Fibroblast of lung (primary cell): ENCODE results near the gene OTOS. TPM values are rescaled to one million over a fixed set of nuclear protein-coding genes. Genes with fewer than 3 reads are reported as not detected.

Source experiments
- DNase-seq, 2 donors: peaks; one replicate each; pipeline versions ENCODE4 v3.0.0 to v3.0.0-alpha.2; 2010; ENCODE audit warnings: low read depth in 2 of 2
- H2AFZ ChIP-seq: 2 replicates; pipeline ENCODE4 v1.5.1; 2012; ENCODE audit warnings: low read length, control low read depth, inconsistent platforms
- H3K27ac ChIP-seq: 2 replicates; pipeline ENCODE4 v1.5.1; 2011; ENCODE audit warnings: low read length, control low read depth; ENCODE audit not compliant: insufficient read depth
- H3K27me3 ChIP-seq: 2 replicates; pipeline ENCODE4 v1.5.1; 2011; ENCODE audit warnings: mild to moderate bottlenecking, low read length; ENCODE audit not compliant: control insufficient read depth, insufficient read depth
- H3K36me3 ChIP-seq: 2 replicates; pipeline ENCODE4 v1.5.1; 2011; ENCODE audit warnings: low read length; ENCODE audit not compliant: control insufficient read depth, insufficient read depth
- H3K4me1 ChIP-seq: 2 replicates; pipeline ENCODE4 v1.5.1; 2011; ENCODE audit warnings: low read length; ENCODE audit not compliant: control insufficient read depth, insufficient read depth; ENCODE audit errors: extremely low read depth
- H3K4me2 ChIP-seq: 2 replicates; pipeline ENCODE4 v1.5.1; 2011; ENCODE audit warnings: low read length, control low read depth; ENCODE audit not compliant: insufficient read depth; ENCODE audit errors: extremely low read depth
- H3K4me3 ChIP-seq, 4 experiments: fragments of 200-600 bp in 1 of 4; sonication (generic) in 1 of 4; replicated peaks in 1 of 4; 2 replicates each; pipeline ENCODE4 v1.5.1; 2011 to 2016; ENCODE audit warnings: low read length in 4 of 4, low read depth in 3 of 4, mild to moderate bottlenecking in 3 of 4, control low read depth in 2 of 4, inconsistent platforms in 1 of 4, mixed read lengths in 1 of 4; ENCODE audit not compliant: insufficient read depth in 1 of 4; ENCODE audit errors: control extremely low read depth in 1 of 4
- H3K79me2 ChIP-seq: 2 replicates; pipeline ENCODE4 v1.5.1; 2012; ENCODE audit warnings: mild to moderate bottlenecking, low read length, inconsistent platforms; ENCODE audit not compliant: control insufficient read depth, insufficient read depth
- H3K9ac ChIP-seq: 2 replicates; pipeline ENCODE4 v1.5.1; 2011; ENCODE audit warnings: mild to moderate bottlenecking, low read length, control low read depth; ENCODE audit not compliant: insufficient read depth
- H3K9me3 ChIP-seq: 2 replicates; pipeline ENCODE4 v1.5.1; 2012; ENCODE audit warnings: low read depth, low read length; ENCODE audit not compliant: control insufficient read depth, insufficient read depth
- H4K20me1 ChIP-seq: 2 replicates; pipeline ENCODE4 v1.5.1; 2011; ENCODE audit warnings: low read length; ENCODE audit not compliant: control insufficient read depth, insufficient read depth; ENCODE audit errors: extremely low read depth
- EZH2 ChIP-seq: IDR thresholded peaks from 2 replicates; pipeline ENCODE4 v1.5.1; 2012; ENCODE audit warnings: low read length, control low read depth, mild to moderate bottlenecking; ENCODE audit errors: missing control alignments
- polyA plus RNA-seq, 2 donors: library from polyadenylated mRNA; depleted of rRNA in 1 of 2; stranded (reverse) in 1 of 2; unstranded in 1 of 2; fragments of >200 nt; gene quantifications; 2 replicates each; pipeline ENCODE4 v1.2.1, GENCODE V29; 2011 to 2012; ENCODE audit warnings: missing spikeins in 1 of 2
- total RNA-seq: library from RNA; depleted of rRNA; stranded (reverse); fragments of >200 nt; gene quantifications from 2 replicates; pipeline ENCODE4 v1.2.1, GENCODE V29; 2014
- TF ChIP-seq, protein P1 (sequence below), 2 donors: IDR thresholded peaks in 1 of 2; conservative IDR thresholded peaks in 1 of 2; 1 replicate in 1 of 2; 2 replicates in 1 of 2; pipeline ENCODE4 v1.5.1; 2011 to 2012; ENCODE audit warnings: low read length in 2 of 2, control low read depth in 1 of 2, inconsistent platforms in 1 of 2, low read depth in 1 of 2, mild to moderate bottlenecking in 1 of 2

The OTOS gene
- total and polyA plus RNA-seq, 2 donors (not counting 1 experiment from before 2014, with no cell fraction given) = not detected

DNA sequence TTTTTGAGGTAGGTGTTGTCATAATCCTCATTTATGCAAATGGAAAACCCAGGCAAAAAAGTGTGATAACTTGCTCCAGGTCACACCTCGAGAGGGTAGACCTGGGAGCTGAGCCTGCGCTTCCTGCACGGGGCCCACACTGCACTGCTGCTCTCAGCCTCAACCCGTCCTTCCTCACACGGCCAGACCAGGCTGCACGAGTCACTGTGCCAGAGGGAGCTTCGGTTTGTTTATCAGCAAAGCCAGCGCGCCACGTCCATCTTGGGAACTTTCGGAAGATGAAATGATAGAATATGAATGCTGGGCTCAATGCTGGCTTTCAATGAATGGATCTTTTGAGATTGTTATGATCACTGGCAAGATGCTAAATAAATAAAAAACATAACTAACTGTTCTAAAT lies 18.8 kb downstream of the OTOS start:
- Histone ChIP-seq H3K36me3 (peaks cover 1% of the 10 kb centered on the region), H3K9me3 (no peaks in the 10 kb centered on the region), H3K79me2 (no peaks in the 10 kb centered on the region), H3K4me3 (no peak overlapping the region), H2AFZ (no peak overlapping the region), H3K27ac (no peak overlapping the region), H4K20me1 (no peaks in the 10 kb centered on the region), H3K27me3 (no peaks in the 10 kb centered on the region), H3K4me1 (no peaks in the 10 kb centered on the region), H3K4me2 (no peak overlapping the region), H3K9ac (no peak overlapping the region)
- no peak for DNase-seq
- TF ChIP-seq, protein P1, sequence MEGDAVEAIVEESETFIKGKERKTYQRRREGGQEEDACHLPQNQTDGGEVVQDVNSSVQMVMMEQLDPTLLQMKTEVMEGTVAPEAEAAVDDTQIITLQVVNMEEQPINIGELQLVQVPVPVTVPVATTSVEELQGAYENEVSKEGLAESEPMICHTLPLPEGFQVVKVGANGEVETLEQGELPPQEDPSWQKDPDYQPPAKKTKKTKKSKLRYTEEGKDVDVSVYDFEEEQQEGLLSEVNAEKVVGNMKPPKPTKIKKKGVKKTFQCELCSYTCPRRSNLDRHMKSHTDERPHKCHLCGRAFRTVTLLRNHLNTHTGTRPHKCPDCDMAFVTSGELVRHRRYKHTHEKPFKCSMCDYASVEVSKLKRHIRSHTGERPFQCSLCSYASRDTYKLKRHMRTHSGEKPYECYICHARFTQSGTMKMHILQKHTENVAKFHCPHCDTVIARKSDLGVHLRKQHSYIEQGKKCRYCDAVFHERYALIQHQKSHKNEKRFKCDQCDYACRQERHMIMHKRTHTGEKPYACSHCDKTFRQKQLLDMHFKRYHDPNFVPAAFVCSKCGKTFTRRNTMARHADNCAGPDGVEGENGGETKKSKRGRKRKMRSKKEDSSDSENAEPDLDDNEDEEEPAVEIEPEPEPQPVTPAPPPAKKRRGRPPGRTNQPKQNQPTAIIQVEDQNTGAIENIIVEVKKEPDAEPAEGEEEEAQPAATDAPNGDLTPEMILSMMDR (conservative IDR thresholded peaks at IDR 0.05 in 1 of 2, IDR thresholded peaks at IDR 0.05 in 1 of 2; ENCODE audit: low read depth in 1 of 2, low read length in 2 of 2) = no peak
- TF ChIP-seq EZH2 = no peak

DNA sequence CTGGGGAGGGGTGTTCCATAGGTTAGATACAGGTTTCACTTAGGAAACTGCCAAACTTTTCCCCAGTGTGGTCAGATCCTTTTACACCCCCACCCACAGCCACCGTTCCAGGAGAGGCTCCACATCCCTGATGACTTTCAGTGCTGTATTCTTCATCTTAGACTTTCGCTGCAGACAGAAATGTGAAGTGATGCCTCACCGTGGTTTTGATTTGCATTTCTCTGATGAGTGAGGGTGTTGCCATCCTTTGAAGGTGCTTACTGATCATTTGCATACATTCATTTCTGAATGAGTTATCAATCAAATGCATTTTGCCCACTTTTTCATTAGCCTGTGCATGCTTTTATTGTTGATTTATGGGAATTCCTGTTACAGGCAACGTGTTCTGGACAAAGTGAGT lies 19.3 kb downstream of the OTOS start:
- Histone ChIP-seq H4K20me1 (no peaks in the 10 kb centered on the region), H3K4me1 (no peaks in the 10 kb centered on the region), H3K4me3 (no peak overlapping the region), H3K9ac (no peak overlapping the region), H2AFZ (no peak overlapping the region), H3K4me2 (no peak overlapping the region), H3K36me3 (peaks cover under 1% of the 10 kb centered on the region), H3K9me3 (no peaks in the 10 kb centered on the region), H3K27me3 (no peaks in the 10 kb centered on the region), H3K79me2 (no peaks in the 10 kb centered on the region), H3K27ac (no peak overlapping the region)
- no peak for TF ChIP-seq EZH2
- no peak for DNase-seq

DNA sequence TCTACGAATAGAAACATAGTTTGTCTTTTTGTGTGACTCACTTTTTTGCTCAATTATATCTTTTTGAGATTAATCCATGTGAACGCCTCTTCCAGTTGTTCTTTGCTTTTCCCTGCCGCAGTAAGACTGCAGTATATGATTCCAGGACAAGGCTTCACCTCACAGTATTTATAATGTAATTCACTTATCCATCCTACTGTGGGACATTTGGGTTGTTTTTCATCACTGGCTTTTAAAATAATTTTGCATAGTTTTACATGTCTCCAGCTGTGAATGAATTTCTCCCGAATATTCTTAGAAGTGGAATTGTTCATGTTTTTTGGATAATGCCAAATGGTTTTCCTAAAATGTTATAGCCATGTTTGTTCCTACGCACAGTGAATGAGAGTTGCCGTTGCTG lies 26.2 kb downstream of the OTOS start:
- Histone ChIP-seq H3K9me3 (no peaks in the 10 kb centered on the region), H3K27ac (no peak overlapping the region), H3K36me3 (no peaks in the 10 kb centered on the region), H3K79me2 (no peaks in the 10 kb centered on the region), H3K4me2 (no peak overlapping the region), H3K4me1 (no peaks in the 10 kb centered on the region), H3K27me3 (peaks cover 4% of the 10 kb centered on the region), H4K20me1 (no peaks in the 10 kb centered on the region), H3K9ac (no peak overlapping the region), H3K4me3 (no peak overlapping the region), H2AFZ (no peak overlapping the region)
- no peak for DNase-seq
- TF ChIP-seq EZH2 = no peak
- TF ChIP-seq, protein P1 (conservative IDR thresholded peaks at IDR 0.05 in 1 of 2, IDR thresholded peaks at IDR 0.05 in 1 of 2; ENCODE audit: low read depth in 1 of 2, low read length in 2 of 2) = no peak
